ENCODE measurements around the gene UQCRHL.
"Not testable (repeated sequence)": the region's sequence is repeated elsewhere in the genome, so short reads cannot be mapped to it uniquely, and the experiment has no call there.

Gene UQCRHL

GRCh38 chr1:15835205-15835740 lies 27.8 kb upstream of the UQCRHL start:
- DNase-seq (ENCODE audit: low spot score) = no peak

DNA sequence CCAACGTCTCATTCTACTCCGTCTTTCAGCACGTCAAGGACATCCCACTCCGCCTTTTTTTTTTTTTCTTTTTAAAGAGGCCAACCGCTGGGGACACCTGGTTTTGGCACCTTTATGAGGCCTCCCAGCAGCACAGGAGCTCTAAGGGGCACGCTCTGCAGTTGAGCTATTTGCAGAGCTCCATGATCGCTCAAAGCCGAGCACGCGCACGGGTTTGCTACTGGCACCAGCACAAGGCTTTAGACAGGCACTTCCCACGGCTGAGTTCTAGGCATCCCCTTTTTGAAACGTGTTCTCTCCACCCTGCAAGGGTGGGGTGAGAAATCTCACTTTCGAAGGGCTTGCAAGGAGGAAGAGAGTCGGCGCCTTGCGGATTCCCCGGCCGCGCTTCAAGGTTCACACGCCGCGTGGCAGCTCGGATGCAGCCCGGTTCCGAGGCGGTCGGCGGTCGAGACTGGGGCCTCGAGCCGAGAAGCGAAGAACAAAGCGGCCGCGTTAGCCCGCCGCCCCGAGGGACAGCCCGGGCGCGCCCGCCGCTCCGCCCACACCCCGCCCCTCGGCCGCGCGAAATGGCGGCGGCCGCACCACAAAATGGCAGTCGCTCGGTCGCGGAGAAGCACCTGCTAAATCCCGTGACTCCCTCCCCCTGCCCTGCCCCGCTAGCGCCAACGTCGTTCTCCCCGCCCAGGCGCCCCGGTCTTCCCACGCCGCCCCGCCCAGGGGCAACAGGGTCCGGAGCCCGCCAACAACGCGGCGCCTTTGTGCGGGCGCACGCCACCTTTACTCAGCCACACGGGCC lies 27.2 kb upstream of the UQCRHL start:
- peak; percentile 75 for DNase-seq (ENCODE audit: low spot score)

GRCh38 chr1:15833842-15834405 lies 26.5 kb upstream of the UQCRHL start:
- no peak for DNase-seq (ENCODE audit: low spot score)

- no peak for DNase-seq (ENCODE audit: low spot score)
Observed at GRCh38 chr1:15833069-15833679, 25.7 kb upstream of the UQCRHL start.

DNA sequence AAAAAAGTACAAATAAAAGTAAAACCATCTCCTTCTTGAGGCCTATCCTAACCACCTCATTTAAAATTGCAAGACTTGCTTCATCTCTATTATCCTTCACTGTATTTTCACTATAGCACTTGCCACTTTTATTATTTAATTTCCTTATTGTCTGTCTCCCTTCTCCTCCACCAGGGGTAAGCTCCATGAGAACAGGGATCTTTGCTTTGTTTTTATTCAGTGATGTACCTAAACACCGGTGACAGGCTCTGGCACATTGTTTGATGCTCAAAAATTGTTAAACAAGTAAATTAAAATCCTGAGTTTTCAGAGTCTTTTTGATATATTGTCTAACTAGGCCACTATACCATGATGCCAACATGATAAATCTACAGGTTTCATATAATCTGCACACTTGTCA lies 22.8 kb upstream of the UQCRHL start:
- DNase-seq (ENCODE audit: low spot score) = no peak

DNA sequence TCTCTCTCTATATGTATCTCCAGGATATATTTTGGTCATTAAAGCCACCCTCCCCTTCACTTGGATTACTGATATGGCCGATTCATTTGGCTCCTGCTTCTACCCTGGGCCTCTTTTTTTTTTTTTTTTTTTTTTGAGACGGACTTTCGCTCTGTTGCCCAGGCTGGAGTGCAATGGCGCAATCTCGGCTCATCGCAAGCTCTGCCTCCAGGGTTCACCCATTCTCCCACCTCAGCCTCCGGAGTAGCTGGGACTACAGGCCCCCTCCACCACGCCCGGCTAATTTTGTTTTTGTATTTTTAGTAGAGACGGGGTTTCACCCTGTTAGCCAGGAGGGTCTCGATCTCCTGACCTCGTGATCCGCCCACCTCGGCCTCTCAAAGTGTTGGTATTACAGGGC lies 21.5 kb upstream of the UQCRHL start:
- not testable (repeated sequence) for DNase-seq (ENCODE audit: low spot score)

DNA sequence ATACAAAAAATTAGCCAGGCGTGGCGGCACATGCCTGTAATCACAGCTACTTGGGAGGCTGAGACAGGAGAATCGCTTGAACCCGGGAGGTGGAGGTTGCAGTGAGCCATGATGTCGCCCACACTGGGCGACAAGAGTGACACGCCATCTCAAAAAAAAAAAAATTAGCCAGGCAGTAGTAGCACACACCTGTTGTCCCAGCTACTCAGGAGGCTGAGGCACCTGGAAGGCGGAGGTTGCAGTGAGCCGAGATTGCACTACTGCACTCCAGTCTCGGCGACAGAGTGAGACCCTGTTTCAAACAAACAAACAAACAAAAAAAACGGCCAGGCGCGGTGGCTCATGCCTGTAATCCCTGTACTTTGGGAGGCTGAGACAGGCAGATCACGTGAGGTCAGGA lies 20.1 kb upstream of the UQCRHL start:
- not testable (repeated sequence) for DNase-seq (ENCODE audit: low spot score)

DNA sequence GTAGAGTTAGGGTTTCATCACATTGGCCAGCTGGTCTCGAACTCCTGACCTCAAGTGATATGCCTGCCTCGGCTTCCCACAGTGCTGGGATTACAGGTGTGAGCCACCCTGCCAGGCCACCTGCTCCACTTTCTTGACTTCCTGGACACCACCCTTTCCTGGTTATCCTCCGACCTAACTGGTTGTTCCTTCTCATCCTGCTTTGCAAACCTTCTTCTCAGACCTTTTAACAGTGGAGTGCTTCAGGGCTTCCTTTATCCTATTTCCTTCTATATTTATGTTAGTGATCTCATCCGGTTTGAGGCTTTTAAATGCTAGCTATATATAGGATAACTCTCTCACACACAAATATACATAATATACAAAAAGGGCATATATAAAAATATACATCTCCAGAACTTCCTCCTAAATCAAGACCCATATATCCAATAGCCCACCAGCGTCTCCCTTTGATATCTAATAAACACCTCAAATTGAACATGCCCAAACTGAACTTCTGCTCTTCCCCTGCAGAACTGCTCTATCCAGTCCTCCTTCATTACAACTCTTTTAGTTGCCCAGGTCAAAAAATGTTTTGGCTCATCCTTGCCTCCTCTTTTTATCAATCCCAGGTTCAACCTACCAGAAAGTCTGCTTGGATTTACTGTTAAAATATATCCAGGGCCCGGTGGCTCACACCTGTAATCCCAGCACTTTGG lies 19.5 kb upstream of the UQCRHL start:
- no peak for DNase-seq (ENCODE audit: low spot score)

DNA sequence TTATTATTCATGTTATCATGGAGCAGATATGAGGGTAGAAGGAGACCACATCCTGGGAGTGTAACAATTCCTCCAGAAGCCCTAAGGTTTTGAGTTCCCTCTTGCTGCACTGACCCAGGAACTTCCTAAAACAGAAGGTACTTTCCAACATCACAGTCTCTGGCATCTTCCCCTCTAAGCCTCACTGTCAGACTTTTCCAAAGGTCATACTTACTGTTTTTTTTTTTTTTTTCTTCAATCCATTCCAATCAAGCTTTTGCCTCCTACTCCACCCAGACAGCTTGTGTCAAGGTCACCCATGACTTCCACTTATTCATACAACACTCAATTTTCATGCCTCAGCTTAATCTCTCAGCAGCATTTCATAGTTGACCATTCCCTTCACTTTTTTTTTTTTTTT lies 18.4 kb upstream of the UQCRHL start:
- no peak for DNase-seq (ENCODE audit: low spot score)

DNA sequence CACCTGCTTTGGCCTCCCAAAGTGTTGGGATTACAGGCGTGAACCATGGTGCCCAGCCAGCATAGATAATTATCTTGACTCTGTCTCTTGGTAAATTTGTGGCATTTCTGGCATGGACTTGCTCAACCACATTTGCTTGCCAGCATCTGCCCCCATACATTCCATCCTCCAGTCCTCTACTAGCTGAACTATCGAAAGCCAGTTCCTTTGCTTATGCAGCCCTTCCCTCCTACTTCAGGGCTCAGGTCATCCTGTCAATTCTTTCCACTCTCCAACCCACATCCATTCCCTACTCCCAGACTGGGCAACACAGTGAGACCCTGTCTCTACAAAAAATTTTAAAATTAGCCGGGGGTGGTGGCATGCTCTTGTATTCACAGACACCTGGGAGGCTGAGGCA lies 13.0 kb upstream of the UQCRHL start:
- DNase-seq (ENCODE audit: low spot score) = no peak

DNA sequence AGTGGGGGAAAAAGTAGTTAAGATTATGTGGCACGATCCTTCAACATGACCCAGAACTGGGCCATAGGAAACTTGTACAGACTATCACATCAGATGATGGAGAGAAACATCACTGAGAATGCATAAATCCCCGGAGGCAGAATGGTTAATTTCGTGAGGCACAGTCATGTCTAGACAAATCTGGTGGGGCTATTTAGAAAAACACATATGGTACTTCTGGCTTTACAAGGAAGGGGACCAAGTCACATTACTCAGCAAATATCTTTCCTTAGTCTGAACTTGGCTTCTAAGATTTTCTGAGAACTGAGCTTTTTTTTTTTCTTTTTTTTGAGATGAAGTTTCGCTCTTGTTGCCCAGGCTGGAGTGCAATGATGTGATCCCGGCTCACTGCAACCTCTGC lies 9.2 kb upstream of the UQCRHL start:
- no peak for DNase-seq (ENCODE audit: low spot score)

GRCh38 chr1:15810073-15810472 lies 2.6 kb upstream of the UQCRHL start:
- no peak for DNase-seq (ENCODE audit: low spot score)

DNA sequence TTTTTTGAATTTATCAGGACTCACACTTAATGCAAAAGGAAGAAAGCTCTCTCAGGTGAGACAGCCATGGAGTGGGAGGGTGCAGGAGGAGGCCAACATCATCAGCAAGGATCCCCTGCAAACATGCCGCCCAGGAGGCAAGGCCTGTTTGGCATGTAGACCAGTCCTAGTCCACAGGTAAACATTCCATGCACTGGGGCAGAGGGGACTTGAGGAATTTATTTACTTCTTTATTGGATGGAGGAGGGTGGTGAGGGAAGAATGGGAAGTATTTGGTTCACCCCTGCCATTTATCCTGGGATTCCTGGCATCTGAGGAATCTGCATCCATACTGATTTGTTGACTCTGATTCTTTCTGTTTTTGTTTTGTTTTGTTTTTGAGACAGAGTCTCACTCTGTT lies 1.5 kb upstream of the UQCRHL start:
- no peak for DNase-seq (ENCODE audit: low spot score)

DNA sequence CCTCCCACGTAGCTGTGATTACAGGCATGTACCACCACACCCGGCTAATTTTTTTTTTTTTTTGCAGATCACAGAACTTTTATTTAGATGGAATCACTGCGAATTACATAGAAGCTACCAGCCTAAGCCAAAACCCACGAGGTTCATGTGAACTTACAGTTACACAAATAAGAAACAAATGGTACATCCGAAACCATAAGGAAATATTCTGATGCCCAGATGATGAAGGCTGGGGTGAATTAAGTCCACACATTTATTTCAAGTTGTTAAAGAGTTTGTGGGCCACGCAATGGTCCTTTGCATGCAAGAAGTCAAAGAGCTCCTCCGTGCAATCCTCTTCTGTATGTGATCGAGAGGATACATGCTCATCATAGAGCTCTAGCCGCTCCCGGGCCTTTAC lies 328 bp downstream of the UQCRHL start:
- no peak for DNase-seq (ENCODE audit: low spot score)

- DNase-seq (ENCODE audit: low spot score) = no peak
Observed at GRCh38 chr1:15804060-15804459, 3.4 kb downstream of the UQCRHL start.

DNA sequence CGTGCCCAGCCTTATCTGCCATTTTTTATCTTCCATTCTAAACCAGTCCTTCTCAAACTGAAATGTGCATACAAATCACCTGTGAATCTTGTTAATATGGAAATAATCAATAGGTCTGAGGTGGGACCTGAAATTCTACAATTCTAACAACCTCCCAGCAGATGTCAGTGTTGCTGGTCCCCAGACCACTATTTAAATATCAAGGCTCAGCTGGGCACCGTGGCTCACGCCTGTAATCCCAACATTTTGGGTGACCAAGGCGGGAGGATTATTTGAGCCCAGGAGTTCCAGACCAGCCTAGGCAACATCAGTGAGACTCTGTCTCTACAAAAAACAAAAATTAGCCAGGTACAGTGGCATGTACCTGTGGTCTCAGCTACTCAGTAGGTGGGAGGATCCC lies 4.1 kb downstream of the UQCRHL start:
- no peak for DNase-seq (ENCODE audit: low spot score)

DNA sequence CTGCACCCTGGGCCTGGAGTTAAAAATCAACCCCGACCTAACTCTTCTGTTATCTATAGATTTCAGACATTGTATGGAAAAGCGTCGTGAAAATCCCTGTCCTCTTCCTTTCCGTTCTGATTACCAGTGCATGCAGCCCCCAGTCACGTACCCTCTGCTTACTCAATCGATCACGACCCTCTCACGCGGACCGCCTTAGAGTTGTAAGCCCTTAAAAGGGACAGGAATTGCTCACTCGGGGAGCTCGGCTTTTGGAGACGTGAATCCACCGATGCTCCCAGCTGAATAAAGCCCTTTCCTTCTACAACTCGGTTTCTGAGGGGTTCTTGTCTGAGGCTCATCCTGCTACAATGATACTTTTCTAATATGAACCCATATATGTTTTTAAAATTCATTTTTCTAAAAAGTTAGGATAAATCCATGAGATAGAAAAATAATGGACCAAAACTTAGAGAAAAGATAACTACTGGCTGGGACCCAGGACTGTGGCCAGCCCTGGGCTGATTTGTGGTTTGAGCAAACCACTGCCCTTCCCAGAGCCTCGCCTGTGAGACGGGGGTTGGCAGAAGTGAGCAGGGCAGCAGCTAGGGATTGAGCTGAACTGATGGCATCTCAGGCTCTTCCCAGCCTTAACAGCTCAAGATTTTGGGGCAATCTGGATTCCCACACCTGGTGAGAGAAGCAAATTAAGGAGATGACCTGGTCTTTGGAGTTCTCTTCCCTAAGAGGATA lies 5.0 kb downstream of the UQCRHL start:
- DNase-seq (ENCODE audit: low spot score) = no peak

DNA sequence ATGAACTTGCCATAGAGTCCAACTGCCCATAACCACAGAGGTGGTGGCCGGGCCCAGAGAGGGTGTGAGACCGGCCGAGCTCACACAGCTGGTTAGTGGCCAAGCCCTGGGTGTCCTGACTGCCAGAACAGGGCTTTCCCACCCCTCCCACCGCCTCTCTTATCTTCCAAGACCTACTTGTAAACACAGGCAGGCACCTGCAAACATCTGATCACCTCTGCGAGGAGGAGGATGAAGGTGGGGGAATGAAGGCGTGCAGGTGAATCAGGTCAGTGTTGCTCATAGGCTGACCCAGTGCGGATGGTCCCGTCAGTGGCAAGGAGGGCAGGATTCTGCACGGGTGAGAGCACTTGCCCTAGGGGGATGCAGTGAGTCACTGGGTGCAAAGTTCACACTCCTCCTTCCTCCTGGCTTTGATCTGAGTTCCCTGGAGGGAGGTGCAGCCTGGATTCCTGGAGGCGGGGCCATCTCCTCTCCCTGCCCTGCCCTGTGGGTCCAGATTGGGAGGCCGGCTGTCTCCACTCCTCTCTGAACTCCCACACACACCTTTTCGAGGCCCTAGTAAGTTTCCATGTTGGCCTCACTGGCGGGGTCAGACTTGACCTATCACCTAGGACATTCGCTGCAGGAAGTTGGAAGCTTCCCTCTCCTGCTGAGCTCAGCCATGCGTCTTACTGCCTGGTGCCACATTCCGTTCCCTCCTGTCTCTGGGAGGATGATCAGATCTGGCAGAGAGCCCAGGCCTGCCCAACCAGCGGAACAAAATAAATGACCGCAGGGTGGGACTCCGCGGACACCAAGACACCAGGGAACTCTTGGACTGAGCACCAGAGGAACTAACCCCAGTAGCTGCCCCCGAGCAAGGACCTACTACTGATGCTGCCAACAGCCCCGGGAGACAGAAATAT lies 7.3 kb downstream of the UQCRHL start:
- peak; percentile 73 for DNase-seq (ENCODE audit: low spot score)

DNA sequence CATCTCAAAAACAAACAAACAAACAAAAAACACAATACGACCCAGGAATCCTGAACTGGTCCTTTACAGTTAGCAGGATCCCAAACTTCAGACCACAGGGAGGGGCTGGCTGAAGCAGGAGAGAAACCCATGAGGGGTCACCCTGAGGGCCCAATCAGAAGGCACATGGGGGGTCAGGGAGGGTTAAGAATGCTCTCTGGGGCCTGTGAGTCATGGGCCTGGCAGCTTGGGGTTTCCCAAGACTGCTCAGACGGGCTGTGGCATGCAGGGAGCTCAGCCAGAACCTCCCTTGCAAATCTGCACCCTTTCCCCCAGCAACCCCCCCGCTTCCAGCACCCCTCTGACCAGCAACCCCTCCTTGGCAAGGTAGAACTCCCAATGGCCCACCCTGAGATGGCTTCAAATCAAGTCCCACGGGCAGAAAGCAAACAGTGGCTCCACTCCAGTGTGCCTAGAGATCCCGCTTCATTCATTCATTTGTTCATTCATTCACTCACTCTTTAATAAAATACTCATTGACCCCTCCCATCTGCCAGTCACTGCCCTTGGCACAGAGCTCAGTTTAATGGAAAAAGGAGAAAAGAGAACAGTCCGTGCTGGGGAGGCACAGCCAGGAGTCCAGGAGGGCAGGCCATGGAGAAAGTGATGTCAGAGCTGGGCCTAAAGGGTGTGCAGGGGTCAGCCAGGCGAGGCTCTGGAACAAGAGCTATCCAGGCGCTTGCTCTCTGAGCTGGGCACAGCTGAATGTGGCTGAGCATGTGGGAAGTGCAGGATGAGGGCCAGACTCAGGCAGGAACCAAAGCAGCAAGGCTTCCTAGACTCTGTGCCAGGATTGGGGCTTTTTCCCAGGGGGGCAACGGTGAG lies 8.2 kb downstream of the UQCRHL start:
- no peak for DNase-seq (ENCODE audit: low spot score)
